Caco-2 (cell line): ENCODE data around the gene MGA. TPM values are rescaled to one million over a fixed set of nuclear protein-coding genes. Genes with fewer than 3 reads are reported as not detected.

Source experiments
- BruUV-seq: library from RNA; stranded (reverse); fragments of 400-500 nt; replicated peaks from 2 replicates; lab custom pipeline; 2021; lab: Mats Ljungman, UMichigan
- CTCF ChIA-PET: fragments of 300-600 bp; sonication (Branson Sonifier 250); formaldehyde crosslinking; loops from one replicate; lab custom pipeline; 2022; ENCODE audit warnings: antibody characterized with exemption; lab: Charles Lee
- POLR2A ChIA-PET: fragments of 300-600 bp; sonication (Branson Sonifier 250); formaldehyde crosslinking; loops from one replicate; lab custom pipeline; 2022; ENCODE audit warnings: antibody characterized with exemption; lab: Charles Lee
- DNase-seq, 2 experiments: peaks; one replicate each; pipeline versions ENCODE4 v3.0.0 to v3.0.0-alpha.2; 2020 to 2022
- H3K27me3 ChIP-seq: replicated peaks from 2 replicates; pipeline ENCODE4 v1.6.0; 2011; ENCODE audit warnings: low read length; ENCODE audit not compliant: control insufficient read depth, insufficient read depth
- H3K36me3 ChIP-seq: 2 replicates; pipeline ENCODE4 v1.5.1; 2011; ENCODE audit warnings: low read length; ENCODE audit not compliant: control insufficient read depth, insufficient read depth
- H3K4me1 ChIP-seq: fragments of 250-450 bp; sonication (Bioruptor Pico); 2 replicates; pipeline ENCODE4 v1.5.1; 2020; ENCODE audit warnings: mild to moderate bottlenecking
- H3K4me3 ChIP-seq: 2 replicates; pipeline ENCODE4 v1.5.1; 2011; ENCODE audit warnings: low read depth, mild to moderate bottlenecking, control low read depth, low read length
- H3K9me3 ChIP-seq: fragments of 250-450 bp; sonication (Bioruptor Pico); 2 replicates; pipeline ENCODE4 v1.5.1; 2020; ENCODE audit warnings: mild to moderate bottlenecking, moderate library complexity
- H3K27ac Mint-ChIP-seq: one replicate; pipeline ENCODE4 v1.8.0; 2022; ENCODE audit warnings: mixed read lengths; ENCODE audit not compliant: unreplicated experiment
- H3K27me3 Mint-ChIP-seq: one replicate; pipeline ENCODE4 v1.8.0; 2022; ENCODE audit warnings: mixed read lengths; ENCODE audit not compliant: insufficient read depth, unreplicated experiment
- H3K36me3 Mint-ChIP-seq: one replicate; pipeline ENCODE4 v1.8.0; 2022; ENCODE audit warnings: mild to moderate bottlenecking, mixed read lengths; ENCODE audit not compliant: insufficient read depth, unreplicated experiment
- H3K4me1 Mint-ChIP-seq: one replicate; pipeline ENCODE4 v1.8.0; 2022; ENCODE audit warnings: low read depth, mixed read lengths; ENCODE audit not compliant: unreplicated experiment
- H3K4me3 Mint-ChIP-seq: one replicate; pipeline ENCODE4 v1.8.0; 2022; ENCODE audit warnings: mild to moderate bottlenecking, moderate library complexity, mixed read lengths; ENCODE audit not compliant: unreplicated experiment
- H3K9me3 Mint-ChIP-seq: one replicate; pipeline ENCODE4 v1.8.0; 2022; ENCODE audit warnings: mixed read lengths; ENCODE audit not compliant: unreplicated experiment
- CTCF ChIP-seq, 2 experiments: fragments of 200-600 bp in 1 of 2; IDR thresholded peaks; 1 replicate in 1 of 2; 2 replicates in 1 of 2; pipeline versions ENCODE4 v1.5.1 to v1.8.0; 2011 to 2022; ENCODE audit warnings: antibody characterized with exemption in 1 of 2, control low read depth in 1 of 2, inconsistent platforms in 1 of 2, low read depth in 1 of 2, low read length in 1 of 2, mild to moderate bottlenecking in 1 of 2, moderate library complexity in 1 of 2; ENCODE audit not compliant: insufficient read depth in 1 of 2, severe bottlenecking in 1 of 2, unreplicated experiment in 1 of 2
- intact Hi-C: fragments of 100-400 bp; cut with micrococcal nuclease; formaldehyde crosslinking; loops from one replicate; pipeline ENCODE4 v1.10.0; 2022; ENCODE audit not compliant: unreplicated experiment
- total RNA-seq: library from RNA; stranded (reverse); gene quantifications from 2 replicates; pipeline ENCODE4 v1.2.3, GENCODE V29; 2022

Gene MGA
- total RNA-seq, 1 experiment from 2014 or later, result 59.6 TPM

- no peak for TF ChIP-seq CTCF (IDR thresholded peaks at IDR 0.05; ENCODE audit: insufficient read depth in 1 of 2, low read depth in 1 of 2, low read length in 1 of 2, severe bottlenecking in 1 of 2, unreplicated experiment in 1 of 2)
- ChIA-PET CTCF (interaction anchor here (0.6 kb wide), 1 partner anchor 16 kb away, joined by 8 read pairs; no protein-coding TSS in a partner anchor), POLR2A (no interaction called here)
- no peak overlapping the region for H3K4me3 Mint-ChIP-seq
- DNase-seq, result no peak
- H3K9me3 ChIP-seq, result no peaks in the 10 kb centered on the region
- H3K27me3 ChIP-seq, result no peaks in the 10 kb centered on the region
- H3K4me3 ChIP-seq, result no peak overlapping the region
- intact Hi-C loops, result no loop called here
- no peaks in the 10 kb centered on the region for H3K36me3 ChIP-seq
- H3K27me3 Mint-ChIP-seq, result no peaks in the 10 kb centered on the region
- no peak overlapping the region for H3K27ac Mint-ChIP-seq
- BruUV-seq, result no TSS peak
- peaks cover 23% of the 10 kb centered on the region for H3K4me1 Mint-ChIP-seq
- 0 out of 2 replicates have a peak, but pooled peaks cover 11% of the 10 kb centered on the region for H3K4me1 ChIP-seq
- no peaks in the 10 kb centered on the region for H3K9me3 Mint-ChIP-seq
- H3K36me3 Mint-ChIP-seq, result peaks cover 19% of the 10 kb centered on the region
Observed at GRCh38 chr15:41688671-41689070, 28.5 kb downstream of the MGA start.

GRCh38 chr15:41689083-41689482 is 28.9 kb downstream of the MGA start:
- no peaks in the 10 kb centered on the region for H3K27me3 ChIP-seq
- H3K4me1 Mint-ChIP-seq, result peaks cover 21% of the 10 kb centered on the region
- H3K9me3 Mint-ChIP-seq, result no peaks in the 10 kb centered on the region
- intact Hi-C loops, result no loop called here
- H3K4me3 Mint-ChIP-seq, result no peak overlapping the region
- no peaks in the 10 kb centered on the region for H3K27me3 Mint-ChIP-seq
- ChIA-PET CTCF (no interaction called here), POLR2A (no interaction called here)
- DNase-seq, result no peak
- H3K27ac Mint-ChIP-seq, result no peak overlapping the region
- H3K4me3 ChIP-seq, result no peak overlapping the region
- no TSS peak for BruUV-seq
- TF ChIP-seq CTCF (IDR thresholded peaks at IDR 0.05; ENCODE audit: insufficient read depth in 1 of 2, low read depth in 1 of 2, low read length in 1 of 2, severe bottlenecking in 1 of 2, unreplicated experiment in 1 of 2), result no peak
- H3K9me3 ChIP-seq, result no peaks in the 10 kb centered on the region
- no peaks in the 10 kb centered on the region for H3K36me3 ChIP-seq
- H3K4me1 ChIP-seq, result 0 out of 2 replicates have a peak, but pooled peaks cover 7% of the 10 kb centered on the region
- H3K36me3 Mint-ChIP-seq, result peaks cover 19% of the 10 kb centered on the region

GRCh38 chr15:41689834-41690233 is 29.6 kb downstream of the MGA start:
- Histone ChIP-seq H3K4me1 (0 out of 2 replicates have a peak, but pooled peaks cover 5% of the 10 kb centered on the region), H3K27me3 (no peaks in the 10 kb centered on the region), H3K36me3 (no peaks in the 10 kb centered on the region), H3K9me3 (no peaks in the 10 kb centered on the region), H3K4me3 (no peak overlapping the region)
- CTCF ChIA-PET, result no interaction called here
- Mint-ChIP-seq H3K9me3 (no peaks in the 10 kb centered on the region), H3K4me1 (peaks cover 16% of the 10 kb centered on the region), H3K27ac (no peak overlapping the region), H3K4me3 (no peak overlapping the region), H3K27me3 (no peaks in the 10 kb centered on the region), H3K36me3 (peaks cover 24% of the 10 kb centered on the region)
- POLR2A ChIA-PET, result no interaction called here
- intact Hi-C loops, result no loop called here
- no TSS peak for BruUV-seq
- no peak for TF ChIP-seq CTCF (IDR thresholded peaks at IDR 0.05; ENCODE audit: insufficient read depth in 1 of 2, low read depth in 1 of 2, low read length in 1 of 2, severe bottlenecking in 1 of 2, unreplicated experiment in 1 of 2)
- DNase-seq, result no peak
